Measurements from ENCODE around the gene HS1BP3. TPM values are rescaled to one million over a fixed set of nuclear protein-coding genes. Genes with fewer than 3 reads are reported as not detected.

Gene HS1BP3
- total and polyA plus RNA-seq, 2 donors (not counting 3 experiments of a cell fraction or from before 2014, with no cell fraction given): 27.4 to 33.1 TPM

- no peaks in the 10 kb centered on the region for H3K79me2 ChIP-seq (ENCODE audit: control insufficient read depth, insufficient read depth, low read length)
- peak overlapping the region; percentile 26 for H3K9ac ChIP-seq (replicated peaks; ENCODE audit: extremely low read depth, insufficient read depth, low read length)
- no peaks in the 10 kb centered on the region for H4K20me1 ChIP-seq (replicated peaks; ENCODE audit: control insufficient read depth, extremely low read depth, insufficient read depth, low read length)
- H3K4me1 ChIP-seq (ENCODE audit: control insufficient read depth, extremely low read depth, insufficient read depth, low read length): peaks cover 61% of the 10 kb centered on the region
- no TSS peak for BruUV-seq (replicated peaks)
- H3K36me3 ChIP-seq (ENCODE audit: control insufficient read depth in 2 of 2, extremely low read depth in 1 of 2, insufficient read depth in 2 of 2, low read length in 2 of 2): no peaks in the 10 kb centered on the region
- H3K27me3 ChIP-seq (ENCODE audit: control insufficient read depth in 2 of 2, insufficient read depth in 2 of 2, low read length in 2 of 2): no peaks in the 10 kb centered on the region
- peak overlapping the region; percentile 15 for H3K4me2 ChIP-seq (ENCODE audit: insufficient read depth, low read length)
- H3K4me3 ChIP-seq (replicated peaks in 1 of 3; ENCODE audit: insufficient read depth in 1 of 3, low read depth in 1 of 3, low read length in 3 of 3): no peak overlapping the region
- H3K9me1 ChIP-seq (replicated peaks; ENCODE audit: control insufficient read depth, extremely low read depth, insufficient read depth, low read length): no peaks in the 10 kb centered on the region
- no peaks in the 10 kb centered on the region for H3K9me3 ChIP-seq (replicated peaks; ENCODE audit: control insufficient read depth, insufficient read depth, low read length)
- ChIA-PET CTCF (interaction anchor here (1.7 to 4.3 kb wide), 8 partner anchors 10 to 153 kb away, joined by 5 to 23 read pairs (median 10); no protein-coding TSS in a partner anchor), POLR2A (interaction anchor here (0.7 to 4.0 kb wide), 6 partner anchors 13 to 150 kb away, joined by 4 to 38 read pairs (median 12); partner anchors contain the start of gene RHOB)
- TF ChIP-seq POLR2AphosphoS5 (IDR thresholded peaks at IDR 0.05; ENCODE audit: insufficient read depth, low read depth, low read length): peak; percentile 71
- no peak for TF ChIP-seq CTCF (IDR thresholded peaks at IDR 0.05; ENCODE audit: extremely low read depth in 1 of 2, insufficient read depth in 1 of 2, low read depth in 1 of 2, low read length in 2 of 2)
- peak; percentile 12 for TF ChIP-seq MAX (IDR thresholded peaks at IDR 0.05; ENCODE audit: insufficient read depth, insufficient read length)
- dilution Hi-C loops (cut with MboI; ENCODE audit: extremely low pct_ligation_motif_present, low sequenced_read_pairs) (no loop called here), intact Hi-C loops (cut with micrococcal nuclease) (loop anchor here (1.0 kb wide), 7 partner anchors 13 to 145 kb away; no protein-coding TSS in a partner anchor)
- FAIRE-seq: peak; percentile 72
- peak overlapping the region; percentile 35 for H2AFZ ChIP-seq (ENCODE audit: low read depth, low read length)
- peak overlapping the region; percentile 95 for H3K27ac ChIP-seq (ENCODE audit: insufficient read depth, low read depth, low read length)
- DNase-seq (ENCODE audit: low read depth, low spot score): peak; percentile 83
These were observed 53.7 kb downstream of the HS1BP3 start for GRCh38 chr2:20596973-20597859.
